Tibial nerve (tissue), 4 donors: Measurements from ENCODE around the gene CARMIL1.

ENCODE experiments used
- EP300 ChIP-seq, 2 donors: sonication (generic); formaldehyde crosslinking; IDR thresholded peaks; one replicate each; pipeline ENCODE4 v1.6.1; 2017; ENCODE audit warnings: antibody characterized with exemption in 2 of 2, mild to moderate bottlenecking in 1 of 2
- TF ChIP-seq, protein P1 (sequence below), 5 experiments: fragments of 200-600 bp in 3 of 5; fragments of 450-650 bp in 2 of 5; sonication (generic) in 3 of 5; IDR thresholded peaks; one replicate each; pipeline ENCODE4 v1.5.1; 2016 to 2019; ENCODE audit warnings: antibody characterized with exemption in 5 of 5, mild to moderate bottlenecking in 3 of 5, moderate library complexity in 2 of 5

DNA sequence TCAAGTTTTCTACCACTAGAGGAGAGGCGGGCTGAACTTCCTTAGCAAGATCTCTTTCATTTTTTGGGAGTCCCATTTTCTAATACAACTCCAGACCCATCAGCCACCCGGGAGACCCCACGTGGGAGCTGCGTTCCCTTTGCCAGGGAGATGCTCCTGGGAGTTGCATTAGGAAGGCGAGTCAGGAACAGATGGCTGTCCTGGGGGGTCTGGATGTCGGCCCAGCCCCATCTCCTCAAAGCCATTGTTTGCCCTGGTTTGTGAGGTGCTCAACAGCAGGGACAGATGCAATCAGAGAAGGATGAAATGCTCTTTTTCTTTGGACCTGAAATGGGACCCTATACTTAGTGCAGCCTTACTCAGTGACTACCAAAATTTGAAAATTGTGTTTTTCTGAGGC lies 39.4 kb downstream of the CARMIL1 start:
- TF ChIP-seq, protein P1, sequence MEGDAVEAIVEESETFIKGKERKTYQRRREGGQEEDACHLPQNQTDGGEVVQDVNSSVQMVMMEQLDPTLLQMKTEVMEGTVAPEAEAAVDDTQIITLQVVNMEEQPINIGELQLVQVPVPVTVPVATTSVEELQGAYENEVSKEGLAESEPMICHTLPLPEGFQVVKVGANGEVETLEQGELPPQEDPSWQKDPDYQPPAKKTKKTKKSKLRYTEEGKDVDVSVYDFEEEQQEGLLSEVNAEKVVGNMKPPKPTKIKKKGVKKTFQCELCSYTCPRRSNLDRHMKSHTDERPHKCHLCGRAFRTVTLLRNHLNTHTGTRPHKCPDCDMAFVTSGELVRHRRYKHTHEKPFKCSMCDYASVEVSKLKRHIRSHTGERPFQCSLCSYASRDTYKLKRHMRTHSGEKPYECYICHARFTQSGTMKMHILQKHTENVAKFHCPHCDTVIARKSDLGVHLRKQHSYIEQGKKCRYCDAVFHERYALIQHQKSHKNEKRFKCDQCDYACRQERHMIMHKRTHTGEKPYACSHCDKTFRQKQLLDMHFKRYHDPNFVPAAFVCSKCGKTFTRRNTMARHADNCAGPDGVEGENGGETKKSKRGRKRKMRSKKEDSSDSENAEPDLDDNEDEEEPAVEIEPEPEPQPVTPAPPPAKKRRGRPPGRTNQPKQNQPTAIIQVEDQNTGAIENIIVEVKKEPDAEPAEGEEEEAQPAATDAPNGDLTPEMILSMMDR (IDR thresholded peaks at IDR 0.05): no peak
- TF ChIP-seq EP300 (IDR thresholded peaks at IDR 0.05): no peak
